GM13977 (cell line): ENCODE data around the gene PCGF5.
A peak's percentile ranks its signal among the peaks of the same experiment; 100 is the strongest.

ENCODE experiments used
- DNase-seq: peaks from one replicate; pipeline ENCODE4 v3.0.0; 2012; ENCODE audit warnings: low spot score
- in situ Hi-C: fragments of 300-500 bp; cut with MboI; formaldehyde crosslinking; loops from one replicate; pipeline ENCODE4 v1.12.0; 2022; ENCODE audit warnings: low sequenced_read_pairs, low pct_unique_long_range_greater_than_20kb, mixed read lengths, inconsistent platforms; ENCODE audit not compliant: unreplicated experiment
- TF ChIP-seq, protein P1 (sequence below): IDR thresholded peaks from 2 replicates; pipeline ENCODE4 v1.5.1; 2012; ENCODE audit warnings: mild to moderate bottlenecking, control low read depth; ENCODE audit not compliant: insufficient read depth; ENCODE audit errors: extremely low read depth, missing control alignments

Gene PCGF5

GRCh38 chr10:91242940-91243339, 22.5 kb downstream of the PCGF5 start:
- TF ChIP-seq, protein P1, sequence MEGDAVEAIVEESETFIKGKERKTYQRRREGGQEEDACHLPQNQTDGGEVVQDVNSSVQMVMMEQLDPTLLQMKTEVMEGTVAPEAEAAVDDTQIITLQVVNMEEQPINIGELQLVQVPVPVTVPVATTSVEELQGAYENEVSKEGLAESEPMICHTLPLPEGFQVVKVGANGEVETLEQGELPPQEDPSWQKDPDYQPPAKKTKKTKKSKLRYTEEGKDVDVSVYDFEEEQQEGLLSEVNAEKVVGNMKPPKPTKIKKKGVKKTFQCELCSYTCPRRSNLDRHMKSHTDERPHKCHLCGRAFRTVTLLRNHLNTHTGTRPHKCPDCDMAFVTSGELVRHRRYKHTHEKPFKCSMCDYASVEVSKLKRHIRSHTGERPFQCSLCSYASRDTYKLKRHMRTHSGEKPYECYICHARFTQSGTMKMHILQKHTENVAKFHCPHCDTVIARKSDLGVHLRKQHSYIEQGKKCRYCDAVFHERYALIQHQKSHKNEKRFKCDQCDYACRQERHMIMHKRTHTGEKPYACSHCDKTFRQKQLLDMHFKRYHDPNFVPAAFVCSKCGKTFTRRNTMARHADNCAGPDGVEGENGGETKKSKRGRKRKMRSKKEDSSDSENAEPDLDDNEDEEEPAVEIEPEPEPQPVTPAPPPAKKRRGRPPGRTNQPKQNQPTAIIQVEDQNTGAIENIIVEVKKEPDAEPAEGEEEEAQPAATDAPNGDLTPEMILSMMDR = no peak
- in situ Hi-C loops = no loop called here
- DNase-seq = no peak

DNA sequence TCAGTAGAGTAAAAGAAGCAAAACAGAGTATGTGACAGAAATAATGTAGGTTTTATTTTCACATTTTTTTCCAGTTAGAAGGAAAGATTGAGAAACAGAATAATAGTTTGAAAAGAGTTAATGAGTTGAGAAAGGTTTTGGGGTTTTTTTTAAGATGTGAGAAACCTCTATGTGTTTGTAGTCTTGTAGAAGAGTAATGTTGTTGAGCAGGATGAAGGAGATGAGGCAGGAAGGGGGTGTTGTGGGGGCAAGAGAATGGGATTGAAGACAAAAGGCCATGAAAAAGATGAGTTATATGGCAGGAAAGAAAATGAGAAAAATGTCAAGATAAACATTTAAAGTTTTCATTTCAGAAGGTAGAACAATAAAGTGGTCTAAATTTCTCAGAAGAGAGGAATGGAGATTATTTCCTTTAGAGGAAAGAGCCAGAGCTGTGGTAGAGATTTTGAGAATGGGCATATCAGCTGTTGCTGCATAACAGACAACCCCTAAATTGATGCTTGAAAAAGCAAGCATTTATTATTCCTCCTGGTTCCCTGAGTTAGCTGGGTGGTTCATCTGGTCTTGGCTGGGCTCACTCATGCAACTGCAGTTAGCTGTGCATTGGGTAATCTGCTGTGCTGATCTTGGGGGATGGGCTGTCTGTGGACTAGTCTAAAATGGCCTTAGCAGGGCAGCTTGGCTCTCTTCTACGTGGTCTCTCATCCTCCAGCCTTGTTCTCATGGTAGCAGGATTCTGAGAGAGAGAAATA, 27.1 kb downstream of the PCGF5 start:
- in situ Hi-C loops = no loop called here
- TF ChIP-seq, protein P1 = no peak
- DNase-seq = no peak

DNA sequence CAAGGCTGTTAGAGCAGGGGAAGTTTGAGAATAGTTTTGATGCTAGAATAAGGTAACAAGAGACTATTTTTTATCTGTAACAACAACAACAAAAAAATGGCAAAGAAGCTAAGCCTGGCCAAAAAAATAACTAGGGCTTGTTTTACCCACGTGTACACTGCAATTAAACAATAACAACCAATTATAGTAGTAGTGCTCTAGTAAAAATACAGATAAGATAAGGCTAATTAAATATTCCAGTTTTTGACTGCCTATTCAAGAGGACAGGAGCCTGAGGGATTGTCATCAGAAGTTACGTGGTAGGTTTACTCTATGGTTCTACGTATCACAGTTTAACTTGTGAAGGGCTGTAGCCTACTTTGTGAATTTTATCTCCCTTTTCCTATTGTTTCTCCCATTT, 29.2 kb downstream of the PCGF5 start:
- in situ Hi-C loops = loop anchor here (10.0 kb wide), 2 partner anchors 245 to 335 kb away; no protein-coding TSS in a partner anchor
- TF ChIP-seq, protein P1 = no peak
- no peak for DNase-seq

GRCh38 chr10:91250341-91250740, 29.9 kb downstream of the PCGF5 start:
- in situ Hi-C loops = loop anchor here (10.0 kb wide), 2 partner anchors 246 to 336 kb away; no protein-coding TSS in a partner anchor
- TF ChIP-seq, protein P1 = no peak
- DNase-seq = no peak

GRCh38 chr10:91251430-91252056, 31.1 kb downstream of the PCGF5 start:
- peak; percentile 22 for DNase-seq
- TF ChIP-seq, protein P1 = peak; percentile 74
- in situ Hi-C loops = loop anchor here (10.0 kb wide), 2 partner anchors 247 to 337 kb away; no protein-coding TSS in a partner anchor

- no peak for DNase-seq
- TF ChIP-seq, protein P1 = no peak
- in situ Hi-C loops = loop anchor here (10.0 kb wide), 2 partner anchors 248 to 338 kb away; no protein-coding TSS in a partner anchor
Measured at GRCh38 chr10:91253300-91253699, 32.8 kb downstream of the PCGF5 start.
